Gastrocnemius medialis (tissue), 4 donors: ENCODE data around the gene GPLD1.

Experiments
- CTCF ChIP-seq, 5 experiments: fragments of 450-650 bp in 3 of 5; fragments of 200-600 bp in 2 of 5; sonication (generic) in 2 of 5; IDR thresholded peaks in 4 of 5; conservative IDR thresholded peaks in 1 of 5; 1 replicate in 4 of 5; 2 replicates in 1 of 5; pipeline ENCODE4 v1.5.1; 2016 to 2019; ENCODE audit warnings: antibody characterized with exemption in 5 of 5, mild to moderate bottlenecking in 3 of 5, moderate library complexity in 3 of 5
- POLR2A ChIP-seq, 2 donors: fragments of 450-650 bp; IDR thresholded peaks; one replicate each; pipeline ENCODE4 v1.6.1; 2017; ENCODE audit warnings: antibody characterized with exemption in 2 of 2, mild to moderate bottlenecking in 2 of 2, moderate library complexity in 2 of 2

GRCh38 chr6:24391756-24392405 is 97.5 kb downstream of the GPLD1 start:
- no peak for TF ChIP-seq CTCF (IDR thresholded peaks at IDR 0.05 in 4 of 5, conservative IDR thresholded peaks at IDR 0.05 in 1 of 5)
- no peak for TF ChIP-seq POLR2A (IDR thresholded peaks at IDR 0.05)
